Keratinocyte (primary cell): ENCODE measurements around the gene ATP6V1C2. TPM values are rescaled to one million over a fixed set of nuclear protein-coding genes. Genes with fewer than 3 reads are reported as not detected.

Experiments
- DNase-seq: peaks from one replicate; pipeline ENCODE4 v3.0.0-alpha.2; 2011; ENCODE audit warnings: low read depth, missing footprints, low spot score
- FAIRE-seq: peaks from 2 replicates; lab custom pipeline; 2011; peaks lifted over from hg19 to GRCh38; lab: Jason Lieb, UNC
- H2AFZ ChIP-seq: 2 replicates; pipeline ENCODE4 v1.6.0; 2012; ENCODE audit warnings: low read length, control low read depth, inconsistent platforms; ENCODE audit not compliant: control insufficient read depth
- H3K27ac ChIP-seq: 2 replicates; pipeline ENCODE4 v1.5.1; 2011; ENCODE audit warnings: low read length; ENCODE audit not compliant: control insufficient read depth, insufficient read depth
- H3K27me3 ChIP-seq: 3 replicates; pipeline ENCODE4 v1.6.0; 2011; ENCODE audit warnings: low read length; ENCODE audit not compliant: control insufficient read depth, insufficient read depth; ENCODE audit errors: extremely low read depth
- H3K36me3 ChIP-seq, 2 experiments: 2 replicates in 1 of 2; 3 replicates in 1 of 2; pipeline ENCODE4 v1.5.1; 2011; ENCODE audit warnings: low read length in 2 of 2, mild to moderate bottlenecking in 1 of 2; ENCODE audit not compliant: control insufficient read depth in 2 of 2, insufficient read depth in 2 of 2; ENCODE audit errors: extremely low read depth in 1 of 2
- H3K4me1 ChIP-seq: 3 replicates; pipeline ENCODE4 v1.5.1; 2011; ENCODE audit warnings: low read length; ENCODE audit not compliant: control insufficient read depth, insufficient read depth; ENCODE audit errors: extremely low read depth
- H3K4me2 ChIP-seq: 3 replicates; pipeline ENCODE4 v1.6.0; 2011; ENCODE audit warnings: low read depth, low read length; ENCODE audit not compliant: control insufficient read depth, insufficient read depth; ENCODE audit errors: extremely low read depth
- H3K4me3 ChIP-seq, 3 experiments: fragments of 200-600 bp in 1 of 3; sonication (generic) in 1 of 3; 2 replicates in 2 of 3; 3 replicates in 1 of 3; pipeline ENCODE4 v1.5.1; 2011 to 2016; ENCODE audit warnings: low read length in 3 of 3, mild to moderate bottlenecking in 3 of 3, control low read depth in 2 of 3, inconsistent platforms in 1 of 3, low read depth in 1 of 3, mixed read lengths in 1 of 3, mixed run types in 1 of 3, moderate library complexity in 1 of 3; ENCODE audit not compliant: control insufficient read depth in 2 of 3, insufficient read depth in 2 of 3; ENCODE audit errors: extremely low read depth in 1 of 3
- H3K79me2 ChIP-seq: 2 replicates; pipeline ENCODE4 v1.6.0; 2012; ENCODE audit warnings: low read length; ENCODE audit not compliant: control insufficient read depth, insufficient read depth
- H3K9ac ChIP-seq: 3 replicates; pipeline ENCODE4 v1.6.0; 2011; ENCODE audit warnings: low read length; ENCODE audit not compliant: control insufficient read depth, insufficient read depth; ENCODE audit errors: extremely low read depth
- H3K9me1 ChIP-seq: 3 replicates; pipeline ENCODE4 v1.6.0; 2011; ENCODE audit warnings: low read length; ENCODE audit not compliant: control insufficient read depth, insufficient read depth; ENCODE audit errors: extremely low read depth
- H3K9me3 ChIP-seq: 2 replicates; pipeline ENCODE4 v1.5.1; 2012; ENCODE audit warnings: low read depth, low read length; ENCODE audit not compliant: control insufficient read depth
- H4K20me1 ChIP-seq: 3 replicates; pipeline ENCODE4 v1.6.0; 2011; ENCODE audit warnings: low read length; ENCODE audit not compliant: control insufficient read depth, insufficient read depth; ENCODE audit errors: extremely low read depth
- EZH2 ChIP-seq: IDR thresholded peaks from one replicate; pipeline ENCODE4 v1.6.1; 2012; ENCODE audit warnings: inconsistent platforms, mild to moderate bottlenecking, low read length, moderate library complexity
- dilution Hi-C: fragments of 300-500 bp; cut with MboI; formaldehyde crosslinking; loops from one replicate; pipeline ENCODE4 v1.7.0; 2020; ENCODE audit warnings: low sequenced_read_pairs; ENCODE audit not compliant: extremely low pct_ligation_motif_present
- polyA plus RNA-seq, 5 experiments: library from polyadenylated mRNA; depleted of rRNA in 3 of 5; stranded (reverse) in 3 of 5; stranded (forward) in 1 of 5; unstranded in 1 of 5; fragments of >200 nt; gene quantifications; 1 replicate in 1 of 5; 2 replicates in 3 of 5; 3 replicates in 1 of 5; pipeline versions ENCODE4 v1.2.1 to v1.2.3, GENCODE V29; 2011 to 2012; ENCODE audit warnings: missing spikeins in 2 of 5, low read depth in 1 of 5, low replicate concordance in 1 of 5
- TF ChIP-seq, protein P1 (sequence below), 3 experiments: IDR thresholded peaks in 1 of 3; conservative IDR thresholded peaks in 1 of 3; optimal IDR thresholded peaks in 1 of 3; 2 replicates in 2 of 3; 3 replicates in 1 of 3; pipeline versions ENCODE3 to v1.5.1; 2011; ENCODE audit warnings: low read length in 3 of 3, mild to moderate bottlenecking in 3 of 3, moderate library complexity in 2 of 3, control low read depth in 1 of 3, inconsistent platforms in 1 of 3; ENCODE audit not compliant: insufficient read depth in 2 of 3; ENCODE audit errors: extremely low read depth in 1 of 3

Gene ATP6V1C2
- polyA plus RNA-seq, 1 donor (not counting 4 experiments of a cell fraction or from before 2014, with no cell fraction given) = 0.55 TPM

DNA sequence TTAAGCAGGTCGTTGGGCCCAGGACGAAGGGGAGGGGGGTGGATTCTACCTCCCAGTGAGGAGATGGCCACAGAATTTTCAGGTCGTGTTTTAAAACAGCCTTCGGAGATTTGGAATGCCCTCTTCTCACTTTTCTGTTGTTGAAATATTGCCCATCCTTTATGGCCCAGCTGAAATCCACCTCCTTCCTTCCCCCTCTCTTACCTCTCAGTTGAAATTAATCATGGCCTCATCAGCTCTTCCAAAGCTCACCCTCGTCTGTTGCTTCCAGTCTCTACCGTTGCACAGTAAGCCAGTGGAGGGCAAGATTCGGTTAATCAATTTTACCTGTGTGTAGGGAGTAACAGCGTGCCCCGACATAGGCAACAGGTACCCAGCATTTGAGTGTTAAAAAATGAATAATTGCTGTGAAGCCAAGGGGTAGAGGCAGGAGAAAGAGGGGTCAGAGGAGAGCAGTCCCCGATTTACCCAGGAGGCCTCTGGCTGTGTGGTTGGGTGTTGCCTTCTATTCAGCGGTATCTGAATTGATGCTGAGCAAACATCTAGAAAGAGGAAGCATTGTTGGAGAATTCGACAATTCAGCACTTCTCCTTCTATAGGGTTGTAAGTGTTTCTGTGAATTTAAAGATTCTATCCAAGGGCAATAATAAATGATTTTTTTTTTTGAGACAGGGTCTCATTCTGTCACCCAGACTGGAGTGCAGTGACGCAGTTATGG, 99.7 kb downstream of the ATP6V1C2 start:
- TF ChIP-seq EZH2 = no peak
- TF ChIP-seq, protein P1, sequence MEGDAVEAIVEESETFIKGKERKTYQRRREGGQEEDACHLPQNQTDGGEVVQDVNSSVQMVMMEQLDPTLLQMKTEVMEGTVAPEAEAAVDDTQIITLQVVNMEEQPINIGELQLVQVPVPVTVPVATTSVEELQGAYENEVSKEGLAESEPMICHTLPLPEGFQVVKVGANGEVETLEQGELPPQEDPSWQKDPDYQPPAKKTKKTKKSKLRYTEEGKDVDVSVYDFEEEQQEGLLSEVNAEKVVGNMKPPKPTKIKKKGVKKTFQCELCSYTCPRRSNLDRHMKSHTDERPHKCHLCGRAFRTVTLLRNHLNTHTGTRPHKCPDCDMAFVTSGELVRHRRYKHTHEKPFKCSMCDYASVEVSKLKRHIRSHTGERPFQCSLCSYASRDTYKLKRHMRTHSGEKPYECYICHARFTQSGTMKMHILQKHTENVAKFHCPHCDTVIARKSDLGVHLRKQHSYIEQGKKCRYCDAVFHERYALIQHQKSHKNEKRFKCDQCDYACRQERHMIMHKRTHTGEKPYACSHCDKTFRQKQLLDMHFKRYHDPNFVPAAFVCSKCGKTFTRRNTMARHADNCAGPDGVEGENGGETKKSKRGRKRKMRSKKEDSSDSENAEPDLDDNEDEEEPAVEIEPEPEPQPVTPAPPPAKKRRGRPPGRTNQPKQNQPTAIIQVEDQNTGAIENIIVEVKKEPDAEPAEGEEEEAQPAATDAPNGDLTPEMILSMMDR (optimal IDR thresholded peaks at IDR 0.05 in 1 of 3, IDR thresholded peaks at IDR 0.05 in 1 of 3, conservative IDR thresholded peaks at IDR 0.05 in 1 of 3; ENCODE audit: extremely low read depth in 1 of 3, insufficient read depth in 2 of 3, low read length in 3 of 3) = no peak
- DNase-seq (no peak), FAIRE-seq (no peak)
- Histone ChIP-seq H3K27me3 (peaks cover 17% of the 10 kb centered on the region), H3K9me1 (no peaks in the 10 kb centered on the region), H4K20me1 (no peaks in the 10 kb centered on the region), H3K27ac (no peak overlapping the region), H3K4me1 (no peaks in the 10 kb centered on the region), H3K4me3 (no peak overlapping the region), H3K36me3 (no peaks in the 10 kb centered on the region), H3K9me3 (no peaks in the 10 kb centered on the region), H2AFZ (no peak overlapping the region), H3K4me2 (no peak overlapping the region), H3K9ac (no peak overlapping the region), H3K79me2 (no peaks in the 10 kb centered on the region)
- dilution Hi-C loops = no loop called here

DNA sequence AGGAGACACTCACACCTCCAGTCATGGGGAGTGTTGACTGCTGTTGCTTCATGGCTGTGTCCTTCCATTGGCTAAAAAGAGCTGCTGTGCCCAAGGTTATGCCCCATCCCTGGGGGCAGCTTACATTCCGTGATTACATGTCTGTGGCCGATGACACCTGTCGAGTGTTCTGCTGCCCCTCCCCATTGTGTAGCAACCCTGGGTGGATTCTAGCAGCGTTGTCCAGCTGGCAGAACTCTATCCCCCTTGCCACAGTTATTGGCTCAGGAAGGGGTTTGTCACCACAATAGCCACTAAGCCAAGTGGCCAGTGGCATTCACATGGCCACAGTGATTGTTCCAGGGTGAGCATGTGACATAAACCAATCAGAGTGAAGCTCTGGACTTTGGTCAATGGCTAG, 102.8 kb downstream of the ATP6V1C2 start:
- FAIRE-seq (no peak), DNase-seq (no peak)
- Histone ChIP-seq H4K20me1 (no peaks in the 10 kb centered on the region), H3K9me3 (no peaks in the 10 kb centered on the region), H3K27ac (no peak overlapping the region), H3K27me3 (peaks cover 4% of the 10 kb centered on the region), H3K36me3 (no peaks in the 10 kb centered on the region), H3K9me1 (no peaks in the 10 kb centered on the region), H3K4me1 (no peaks in the 10 kb centered on the region), H2AFZ (no peak overlapping the region), H3K4me2 (no peak overlapping the region), H3K4me3 (no peak overlapping the region), H3K9ac (no peak overlapping the region), H3K79me2 (no peaks in the 10 kb centered on the region)
- TF ChIP-seq, protein P1 (optimal IDR thresholded peaks at IDR 0.05 in 1 of 3, IDR thresholded peaks at IDR 0.05 in 1 of 3, conservative IDR thresholded peaks at IDR 0.05 in 1 of 3; ENCODE audit: extremely low read depth in 1 of 3, insufficient read depth in 2 of 3, low read length in 3 of 3) = no peak
- no peak for TF ChIP-seq EZH2
- dilution Hi-C loops = no loop called here
